Vagina (tissue), 2 donors: Measurements from ENCODE around the gene SLC26A11. TPM values are rescaled to one million over a fixed set of nuclear protein-coding genes. Genes with fewer than 3 reads are reported as not detected.

Source experiments
- DNase-seq, 2 donors: peaks; one replicate each; pipeline ENCODE4 v3.0.0-alpha.2; 2017; ENCODE audit errors: extremely low spot score in 2 of 2
- H3K27ac ChIP-seq: fragments of 200-600 bp; sonication (generic); one replicate; pipeline ENCODE4 v1.5.1; 2019
- H3K27me3 ChIP-seq: fragments of 200-600 bp; sonication (generic); one replicate; pipeline ENCODE4 v1.5.1; 2019
- H3K36me3 ChIP-seq, 2 donors: fragments of 200-600 bp; sonication (generic); one replicate each; pipeline ENCODE4 v1.5.1; 2017 to 2019
- H3K4me1 ChIP-seq: fragments of 200-600 bp; sonication (generic); one replicate; pipeline ENCODE4 v1.5.1; 2019
- H3K4me3 ChIP-seq, 2 donors: fragments of 200-600 bp; sonication (generic); 1 replicate in 1 of 2; 2 replicates in 1 of 2; pipeline ENCODE4 v1.5.1; 2016 to 2019
- H3K9me3 ChIP-seq: fragments of 200-600 bp; sonication (generic); one replicate; pipeline ENCODE4 v1.5.1; 2019
- CTCF ChIP-seq, 3 experiments: fragments of 450-650 bp in 2 of 3; fragments of 200-600 bp in 1 of 3; sonication (generic) in 1 of 3; IDR thresholded peaks; one replicate each; pipeline ENCODE4 v1.5.1; 2017 to 2019; ENCODE audit warnings: antibody characterized with exemption in 3 of 3, mild to moderate bottlenecking in 2 of 3, moderate library complexity in 2 of 3
- POLR2A ChIP-seq, 2 donors: fragments of 450-650 bp; IDR thresholded peaks; one replicate each; pipeline ENCODE4 v1.6.1; 2017; ENCODE audit warnings: antibody characterized with exemption in 2 of 2, mild to moderate bottlenecking in 2 of 2, moderate library complexity in 2 of 2
- POLR2AphosphoS5 ChIP-seq, 2 donors: sonication (generic); formaldehyde crosslinking; IDR thresholded peaks; one replicate each; pipeline ENCODE4 v1.9.0; 2017; ENCODE audit warnings: antibody characterized with exemption in 2 of 2, mild to moderate bottlenecking in 2 of 2, low read depth in 1 of 2; ENCODE audit not compliant: insufficient read depth in 1 of 2
- intact Hi-C: fragments of 100-400 bp; cut with DNase I; formaldehyde crosslinking; loops from one replicate; pipeline ENCODE4 v1.15.1; 2023
- total RNA-seq: library from RNA; depleted of rRNA; stranded (reverse); fragments of >200 nt; gene quantifications from one replicate; pipeline ENCODE4 v1.2.3, GENCODE V29; 2016

The SLC26A11 gene
- total RNA-seq, 1 donor from 2014 or later: 22.8 TPM

- DNase-seq: no peak
- no peak overlapping the region for H3K27ac ChIP-seq
- H3K27me3 ChIP-seq: no peaks in the 10 kb centered on the region
- TF ChIP-seq CTCF (IDR thresholded peaks at IDR 0.05): no peak
- TF ChIP-seq POLR2A (IDR thresholded peaks at IDR 0.05): no peak
- no peak for TF ChIP-seq POLR2AphosphoS5 (IDR thresholded peaks at IDR 0.05; ENCODE audit: insufficient read depth in 1 of 2, low read depth in 1 of 2)
- no peaks in the 10 kb centered on the region for H3K9me3 ChIP-seq
- H3K36me3 ChIP-seq: no peaks in the 10 kb centered on the region
- no peak overlapping the region for H3K4me3 ChIP-seq
- H3K4me1 ChIP-seq: no peaks in the 10 kb centered on the region
- intact Hi-C loops: no loop called here
Observed at GRCh38 chr17:80180192-80180591, 40.0 kb upstream of the SLC26A11 start.

DNA sequence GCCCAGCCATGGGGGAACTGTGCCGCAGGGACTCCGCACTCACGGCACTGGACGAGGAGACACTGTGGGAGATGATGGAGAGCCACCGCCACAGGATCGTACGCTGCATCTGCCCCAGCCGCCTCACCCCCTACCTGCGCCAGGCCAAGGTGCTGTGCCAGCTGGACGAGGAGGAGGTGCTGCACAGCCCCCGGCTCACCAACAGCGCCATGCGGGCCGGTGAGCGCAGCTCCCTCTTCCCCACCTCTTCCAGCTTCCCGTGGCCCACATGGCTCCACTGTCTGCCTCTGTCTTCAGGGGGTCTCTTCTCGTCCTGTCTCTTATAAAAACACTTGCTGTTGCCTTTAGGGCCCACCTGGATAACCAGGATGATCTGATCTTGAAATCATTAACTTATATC lies 38.8 kb upstream of the SLC26A11 start:
- H3K27ac ChIP-seq: no peak overlapping the region
- H3K27me3 ChIP-seq: no peaks in the 10 kb centered on the region
- TF ChIP-seq CTCF (IDR thresholded peaks at IDR 0.05) (no peak), POLR2A (IDR thresholded peaks at IDR 0.05) (no peak), POLR2AphosphoS5 (IDR thresholded peaks at IDR 0.05; ENCODE audit: insufficient read depth in 1 of 2, low read depth in 1 of 2) (no peak)
- no peaks in the 10 kb centered on the region for H3K9me3 ChIP-seq
- no peak for DNase-seq
- intact Hi-C loops: no loop called here
- no peaks in the 10 kb centered on the region for H3K4me1 ChIP-seq
- no peaks in the 10 kb centered on the region for H3K36me3 ChIP-seq
- H3K4me3 ChIP-seq: no peak overlapping the region

- H3K9me3 ChIP-seq: no peaks in the 10 kb centered on the region
- no peak for TF ChIP-seq POLR2AphosphoS5 (IDR thresholded peaks at IDR 0.05; ENCODE audit: insufficient read depth in 1 of 2, low read depth in 1 of 2)
- no peak for TF ChIP-seq CTCF (IDR thresholded peaks at IDR 0.05)
- no peak for TF ChIP-seq POLR2A (IDR thresholded peaks at IDR 0.05)
- H3K27ac ChIP-seq: no peak overlapping the region
- intact Hi-C loops: no loop called here
- peaks cover 5% of the 10 kb centered on the region for H3K4me1 ChIP-seq
- no peak for DNase-seq
- H3K36me3 ChIP-seq: no peaks in the 10 kb centered on the region
- H3K27me3 ChIP-seq: no peaks in the 10 kb centered on the region
- H3K4me3 ChIP-seq: no peak overlapping the region
Observed at GRCh38 chr17:80182118-80182844, 37.9 kb upstream of the SLC26A11 start.

GRCh38 chr17:80182845-80183223 lies 37.4 kb upstream of the SLC26A11 start:
- TF ChIP-seq POLR2A (IDR thresholded peaks at IDR 0.05): no peak
- TF ChIP-seq CTCF (IDR thresholded peaks at IDR 0.05): no peak
- no peak for TF ChIP-seq POLR2AphosphoS5 (IDR thresholded peaks at IDR 0.05; ENCODE audit: insufficient read depth in 1 of 2, low read depth in 1 of 2)
- DNase-seq: no peak
- Histone ChIP-seq H3K27me3 (no peaks in the 10 kb centered on the region), H3K9me3 (no peaks in the 10 kb centered on the region), H3K36me3 (no peaks in the 10 kb centered on the region), H3K4me1 (peaks cover 10% of the 10 kb centered on the region), H3K27ac (no peak overlapping the region), H3K4me3 (no peak overlapping the region)
- intact Hi-C loops: no loop called here

- H3K4me3 ChIP-seq: no peak overlapping the region
- TF ChIP-seq POLR2AphosphoS5 (IDR thresholded peaks at IDR 0.05; ENCODE audit: insufficient read depth in 1 of 2, low read depth in 1 of 2) (no peak), CTCF (IDR thresholded peaks at IDR 0.05) (no peak), POLR2A (IDR thresholded peaks at IDR 0.05) (no peak)
Observed at GRCh38 chr17:80183581-80184422, 36.4 kb upstream of the SLC26A11 start.

More at GRCh38 chr17:80183581-80184422, 36.4 kb upstream of the SLC26A11 start:
- intact Hi-C loops: no loop called here
- no peaks in the 10 kb centered on the region for H3K36me3 ChIP-seq
- no peak for DNase-seq
- no peaks in the 10 kb centered on the region for H3K9me3 ChIP-seq
- no peak overlapping the region for H3K27ac ChIP-seq
- H3K4me1 ChIP-seq: peaks cover 14% of the 10 kb centered on the region
- H3K27me3 ChIP-seq: no peaks in the 10 kb centered on the region
